Right lobe of liver (tissue), 4 donors: Measurements from ENCODE around the gene AP3S2.

ENCODE experiments used
- POLR2A ChIP-seq: fragments of 450-650 bp; IDR thresholded peaks from one replicate; pipeline ENCODE4 v1.6.1; 2017; ENCODE audit warnings: antibody characterized with exemption, mild to moderate bottlenecking
- TF ChIP-seq, protein P1 (sequence below), 4 donors: fragments of 200-600 bp in 3 of 4; fragments of 450-650 bp in 1 of 4; IDR thresholded peaks; one replicate each; pipeline versions ENCODE4 v1.5.1 to v1.8.0; 2016 to 2022; ENCODE audit warnings: antibody characterized with exemption in 4 of 4, mild to moderate bottlenecking in 2 of 4
- donor health status: DM: no; HTN: no; CAD: no.
- donor health status: DM: no; HTN: no; CAD: no.
- donor health status: DM: no; HTN: yes; CAD: no.

DNA sequence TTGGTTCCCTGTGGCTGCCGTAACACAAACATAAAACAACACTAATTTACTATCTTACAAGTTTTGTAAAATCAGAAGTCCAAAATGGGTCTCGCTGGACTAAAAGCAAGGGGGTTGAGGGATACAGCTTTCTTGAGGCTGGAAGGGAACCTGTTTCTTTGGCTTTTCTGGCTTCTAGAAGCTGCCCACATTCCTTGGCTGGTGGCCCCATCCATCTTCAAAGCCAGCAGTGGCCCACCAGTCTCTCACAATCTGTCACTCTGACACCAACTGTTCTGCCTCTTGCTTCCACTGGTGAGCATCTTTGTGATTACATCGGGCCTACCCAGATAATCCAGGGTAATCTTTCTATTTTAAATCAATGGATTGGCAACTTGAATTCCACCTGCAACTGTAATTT is 78.0 kb downstream of the AP3S2 start:
- no peak for TF ChIP-seq POLR2A
- TF ChIP-seq, protein P1, sequence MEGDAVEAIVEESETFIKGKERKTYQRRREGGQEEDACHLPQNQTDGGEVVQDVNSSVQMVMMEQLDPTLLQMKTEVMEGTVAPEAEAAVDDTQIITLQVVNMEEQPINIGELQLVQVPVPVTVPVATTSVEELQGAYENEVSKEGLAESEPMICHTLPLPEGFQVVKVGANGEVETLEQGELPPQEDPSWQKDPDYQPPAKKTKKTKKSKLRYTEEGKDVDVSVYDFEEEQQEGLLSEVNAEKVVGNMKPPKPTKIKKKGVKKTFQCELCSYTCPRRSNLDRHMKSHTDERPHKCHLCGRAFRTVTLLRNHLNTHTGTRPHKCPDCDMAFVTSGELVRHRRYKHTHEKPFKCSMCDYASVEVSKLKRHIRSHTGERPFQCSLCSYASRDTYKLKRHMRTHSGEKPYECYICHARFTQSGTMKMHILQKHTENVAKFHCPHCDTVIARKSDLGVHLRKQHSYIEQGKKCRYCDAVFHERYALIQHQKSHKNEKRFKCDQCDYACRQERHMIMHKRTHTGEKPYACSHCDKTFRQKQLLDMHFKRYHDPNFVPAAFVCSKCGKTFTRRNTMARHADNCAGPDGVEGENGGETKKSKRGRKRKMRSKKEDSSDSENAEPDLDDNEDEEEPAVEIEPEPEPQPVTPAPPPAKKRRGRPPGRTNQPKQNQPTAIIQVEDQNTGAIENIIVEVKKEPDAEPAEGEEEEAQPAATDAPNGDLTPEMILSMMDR (IDR thresholded peaks at IDR 0.05) = no peak
